Raji (cell line): ENCODE data around the gene THAP12.

Experiments
- POLR2A ChIP-seq: IDR thresholded peaks from 2 replicates; pipeline ENCODE4 v1.6.1; 2011; ENCODE audit warnings: low read depth, low read length, control low read depth; ENCODE audit not compliant: insufficient read depth

Gene THAP12

GRCh38 chr11:76391811-76392475, 11.0 kb upstream of the THAP12 start:
- TF ChIP-seq POLR2A = no peak

- TF ChIP-seq POLR2A = no peak
Measured at GRCh38 chr11:76391021-76391420, 10.1 kb upstream of the THAP12 start.

DNA sequence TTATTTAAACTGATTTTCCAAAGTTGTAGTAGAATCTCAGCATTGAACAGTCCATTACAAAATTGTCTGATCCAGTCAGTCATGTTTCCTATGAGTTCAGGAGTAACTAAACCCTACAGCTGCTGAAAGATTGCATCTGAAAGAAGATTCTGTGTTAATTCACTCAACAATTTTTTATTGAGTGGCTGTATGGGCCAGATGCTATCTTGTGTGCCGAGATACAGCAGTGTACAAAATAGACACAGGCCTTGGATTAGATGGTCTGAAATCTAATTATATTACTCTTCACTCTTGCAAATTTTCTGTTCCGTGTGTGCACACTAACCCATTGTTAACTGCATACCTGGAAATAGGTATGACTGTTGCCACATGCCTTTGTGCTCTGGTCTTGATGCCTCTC, 7.5 kb upstream of the THAP12 start:
- TF ChIP-seq POLR2A = no peak

DNA sequence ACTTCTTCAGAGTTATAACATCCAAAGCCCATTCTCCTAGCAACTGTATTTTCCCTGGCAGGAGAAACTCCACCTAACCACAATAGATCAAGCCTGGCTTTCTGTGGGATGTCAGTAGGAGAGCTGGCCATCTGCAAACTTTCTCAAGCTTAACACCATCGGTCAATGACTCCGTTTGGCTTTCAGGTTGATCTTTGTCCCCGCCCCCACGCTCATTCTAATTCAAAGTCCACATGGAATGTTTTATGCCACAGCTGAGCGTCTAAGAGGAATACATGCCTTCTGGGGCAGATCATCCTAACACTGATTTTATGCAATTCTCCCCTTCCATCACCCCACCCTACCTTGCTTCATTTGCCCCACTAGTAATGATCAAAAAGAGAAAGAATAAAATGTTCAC, 5.0 kb upstream of the THAP12 start:
- no peak for TF ChIP-seq POLR2A

GRCh38 chr11:76382209-76382608, 1.3 kb upstream of the THAP12 start:
- TF ChIP-seq POLR2A = no peak

DNA sequence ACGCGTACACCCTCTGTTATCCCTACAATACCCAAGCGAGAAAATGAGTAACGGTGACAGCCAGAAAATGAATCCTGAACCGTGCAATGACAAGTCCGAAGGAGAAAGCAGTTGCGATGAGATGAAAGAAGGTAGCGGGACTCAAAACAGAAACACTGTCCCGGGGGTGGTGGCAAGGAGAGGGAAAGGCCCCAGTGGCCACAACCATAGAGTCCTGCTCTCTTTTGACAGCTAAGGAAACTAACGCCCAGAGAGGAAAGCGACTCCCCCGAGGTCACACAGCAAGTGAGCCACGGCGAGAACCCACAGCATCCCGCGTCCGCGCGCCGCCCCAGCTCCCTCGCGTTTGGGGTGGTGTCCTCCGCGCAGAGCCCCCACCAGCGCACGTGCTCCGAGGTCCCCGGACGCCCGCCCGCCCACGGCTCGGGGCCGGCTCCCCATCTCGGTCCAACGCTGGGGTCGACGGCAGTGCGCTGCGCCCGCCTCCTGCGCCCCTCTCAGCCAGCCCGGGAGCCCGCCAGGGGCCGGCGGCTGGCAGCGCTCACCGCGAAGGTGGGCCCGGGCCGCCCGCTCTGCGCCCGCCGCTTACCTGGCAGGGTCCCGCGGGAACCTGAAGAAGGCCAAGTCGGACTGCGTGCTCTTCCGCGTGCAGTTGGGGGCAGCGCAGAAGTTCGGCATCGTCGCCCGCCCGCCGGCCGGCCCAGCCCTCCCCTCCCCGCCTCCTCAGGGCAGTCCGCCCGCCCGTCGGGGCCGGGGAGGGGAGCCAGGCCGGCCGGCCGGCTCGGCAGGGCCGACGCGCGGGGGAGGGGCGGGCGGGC, 564 bp downstream of the THAP12 start:
- no peak for TF ChIP-seq POLR2A

GRCh38 chr11:76379807-76380158, 1.1 kb downstream of the THAP12 start:
- TF ChIP-seq POLR2A = no peak

DNA sequence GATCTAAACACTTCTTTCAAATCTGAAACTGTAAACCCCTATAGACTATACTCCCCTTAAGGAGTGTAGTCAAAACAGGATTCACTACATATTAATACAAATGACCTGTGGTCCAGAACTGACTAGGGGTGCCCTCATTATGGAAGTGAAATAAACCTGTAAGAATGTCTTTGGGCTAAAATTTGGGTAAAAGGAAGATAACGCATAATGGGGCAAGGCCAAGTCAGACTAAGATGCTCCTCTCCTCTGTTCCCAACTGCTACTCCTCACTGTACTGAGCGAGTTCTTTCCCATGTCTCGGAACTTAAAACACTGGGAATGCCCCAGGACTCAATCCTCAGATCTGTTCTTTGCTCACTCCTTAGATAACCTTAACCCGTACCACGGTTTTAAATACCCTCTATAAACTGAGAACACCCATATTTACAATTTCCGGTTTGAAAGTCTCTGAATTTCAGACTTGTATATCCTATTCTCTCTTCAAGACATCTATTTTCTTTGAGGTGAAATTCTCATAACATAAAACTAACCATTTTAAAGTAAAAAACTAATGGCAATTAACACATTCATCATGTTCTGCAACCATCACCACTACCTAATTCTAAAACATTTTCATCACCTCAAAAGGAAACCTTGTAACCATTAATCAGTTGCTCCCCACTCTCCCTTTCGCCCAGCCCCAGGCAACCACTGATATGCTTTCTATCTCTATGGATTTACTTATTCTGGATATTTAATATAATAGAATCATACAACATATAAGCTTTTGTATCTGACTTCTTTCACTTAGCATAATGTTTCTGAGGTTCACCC, 4.0 kb downstream of the THAP12 start:
- TF ChIP-seq POLR2A = no peak

- no peak for TF ChIP-seq POLR2A
Measured at GRCh38 chr11:76371170-76371569, 9.8 kb downstream of the THAP12 start.

- TF ChIP-seq POLR2A = no peak
Measured at GRCh38 chr11:76369406-76369805, 11.5 kb downstream of the THAP12 start.

GRCh38 chr11:76368490-76368889, 12.4 kb downstream of the THAP12 start:
- TF ChIP-seq POLR2A = no peak

DNA sequence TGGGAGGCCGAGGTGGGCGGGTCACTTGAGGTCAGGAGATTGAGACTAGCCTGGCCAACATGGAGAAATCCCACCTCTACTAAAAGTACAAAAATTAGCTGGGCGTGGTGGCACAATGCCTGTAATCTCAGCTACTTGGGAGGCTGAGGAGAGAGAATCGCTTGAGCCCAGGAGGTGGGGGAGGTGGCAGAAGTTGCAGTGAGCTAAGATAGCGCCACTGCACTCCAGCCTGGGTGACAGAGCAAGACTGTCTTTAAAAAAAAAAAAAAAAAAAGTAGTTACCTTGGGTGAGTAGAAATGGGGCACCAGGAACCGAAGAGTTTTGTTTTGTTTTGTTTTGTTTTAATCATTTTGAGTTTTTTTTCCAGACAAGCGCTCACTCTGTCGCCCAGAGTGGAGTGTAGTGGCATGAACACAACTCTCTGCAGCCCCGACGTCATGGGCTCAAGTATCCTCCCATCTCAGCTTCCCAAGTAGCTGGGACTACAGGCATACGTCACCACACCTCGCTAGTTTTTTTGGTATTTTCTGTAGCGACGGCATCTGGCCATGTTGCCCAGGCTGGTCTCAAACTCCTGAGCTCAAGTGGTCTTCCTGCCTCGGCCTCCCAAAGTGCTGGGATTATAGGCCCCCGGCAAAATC, 15.8 kb downstream of the THAP12 start:
- TF ChIP-seq POLR2A = no peak

DNA sequence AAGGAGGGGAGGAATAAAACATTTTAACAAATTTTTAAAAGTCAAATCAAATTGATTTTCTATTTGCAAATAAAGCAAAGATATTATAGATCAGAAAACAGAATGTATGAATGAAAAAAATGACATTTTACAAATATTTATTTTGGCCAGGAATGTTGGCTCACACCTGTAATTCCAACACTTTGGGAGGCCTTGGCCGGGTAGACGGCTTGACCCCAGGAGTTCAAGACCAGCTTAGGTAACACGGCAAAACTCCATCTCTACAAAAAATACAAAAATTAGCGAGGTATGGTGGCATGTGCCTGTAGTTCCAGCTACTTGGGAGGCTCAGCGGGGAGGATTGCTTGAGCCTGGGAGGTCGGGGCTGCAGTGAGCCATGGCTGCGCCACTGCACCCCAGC, 18.2 kb downstream of the THAP12 start:
- TF ChIP-seq POLR2A = no peak

DNA sequence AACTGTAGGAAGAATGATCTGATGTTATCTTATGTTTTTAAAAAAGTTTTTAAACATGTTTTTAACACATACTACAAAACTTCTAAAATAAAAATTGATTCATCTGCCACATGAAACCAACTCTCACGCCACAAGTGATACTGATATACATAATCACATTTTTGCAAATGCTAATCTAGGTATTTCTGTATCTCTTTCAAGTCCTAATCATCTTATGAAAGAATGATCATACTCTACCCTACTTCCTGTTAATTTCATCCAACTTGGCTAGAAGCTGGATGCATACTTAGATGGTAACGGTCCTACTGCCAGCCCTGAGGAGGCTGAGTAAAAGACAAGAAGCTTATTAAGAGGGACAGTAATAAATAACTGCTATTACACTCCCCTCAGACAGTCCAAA, 19.2 kb downstream of the THAP12 start:
- no peak for TF ChIP-seq POLR2A

GRCh38 chr11:76361374-76361773, 19.6 kb downstream of the THAP12 start:
- TF ChIP-seq POLR2A = no peak

DNA sequence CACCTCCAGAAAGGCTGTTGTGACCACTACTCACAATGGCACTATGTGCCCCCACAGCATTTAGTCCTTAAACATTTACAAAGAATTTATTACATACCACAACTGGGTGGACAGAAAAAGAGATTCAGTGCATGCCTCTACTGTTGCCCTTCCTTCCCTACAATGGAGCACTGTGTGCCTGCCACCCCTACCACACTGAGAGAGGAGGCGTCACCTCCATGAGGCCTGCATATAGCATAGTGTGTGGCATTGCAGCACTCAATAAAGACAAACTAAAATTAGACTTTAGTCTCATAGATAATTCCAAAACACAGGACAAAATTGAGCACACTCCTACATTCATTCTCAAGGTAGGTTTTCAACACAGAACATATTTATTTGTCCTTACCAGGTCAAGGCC, 25.8 kb downstream of the THAP12 start:
- TF ChIP-seq POLR2A = no peak

DNA sequence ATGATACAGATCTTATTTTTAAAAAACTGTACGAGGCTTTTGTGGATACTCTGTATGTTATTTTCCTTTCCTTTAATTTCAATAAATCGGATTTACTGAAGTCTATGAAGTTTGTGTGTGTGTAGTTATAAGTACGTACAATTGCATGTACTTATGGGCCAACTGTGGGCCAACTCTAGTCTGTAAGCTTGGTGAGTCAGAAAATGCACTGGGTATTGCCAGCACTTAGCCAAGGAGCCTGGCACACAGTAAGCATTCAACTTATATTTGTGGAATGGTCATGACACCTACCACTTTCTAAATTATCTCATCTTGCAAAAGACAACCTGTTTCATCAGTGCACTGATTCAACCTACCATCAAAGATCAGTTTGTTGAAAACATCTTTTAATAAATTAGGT, 32.6 kb downstream of the THAP12 start:
- TF ChIP-seq POLR2A = no peak
